ENCODE measurements around the gene RHOJ.

DNA sequence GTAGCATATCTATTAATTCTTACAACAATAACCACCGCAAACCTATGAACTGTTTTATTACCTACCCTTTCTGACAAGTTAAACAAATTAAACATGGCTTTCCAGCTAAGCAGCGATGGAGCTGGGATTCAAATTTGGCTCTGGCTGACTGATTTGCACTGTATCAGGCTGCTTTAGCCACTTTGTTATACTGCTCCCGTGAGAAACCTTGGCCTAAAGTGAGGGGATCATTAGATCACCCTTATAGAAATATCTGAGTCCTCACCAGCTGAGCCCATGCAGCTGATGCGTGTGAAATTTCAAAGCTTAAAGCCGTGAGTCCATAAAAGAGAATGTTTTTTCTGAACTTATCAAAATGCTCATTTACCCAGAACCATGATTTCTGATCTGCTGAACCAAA lies 122.6 kb downstream of the RHOJ start:
- TF ChIP-seq CEBPB (IDR thresholded peaks at IDR 0.05; ENCODE audit: borderline replicate concordance in 1 of 2, low read depth in 2 of 2, low read length in 2 of 2) (no peak), MYC (IDR thresholded peaks at IDR 0.05; ENCODE audit: insufficient read depth, insufficient read length, insufficient replicate concordance, low read length, severe bottlenecking) (no peak)
